ENCODE measurements around the gene ITCH. TPM values are rescaled to one million over a fixed set of nuclear protein-coding genes. Genes with fewer than 3 reads are reported as not detected.
A peak's percentile ranks its signal among the peaks of the same experiment; 100 is the strongest.
"Not testable (repeated sequence)": the region's sequence is repeated elsewhere in the genome, so short reads cannot be mapped to it uniquely, and the experiment has no call there.

ITCH gene
- total RNA-seq, 2 experiments from 2014 or later, result 42.3 to 45.2 TPM

DNA sequence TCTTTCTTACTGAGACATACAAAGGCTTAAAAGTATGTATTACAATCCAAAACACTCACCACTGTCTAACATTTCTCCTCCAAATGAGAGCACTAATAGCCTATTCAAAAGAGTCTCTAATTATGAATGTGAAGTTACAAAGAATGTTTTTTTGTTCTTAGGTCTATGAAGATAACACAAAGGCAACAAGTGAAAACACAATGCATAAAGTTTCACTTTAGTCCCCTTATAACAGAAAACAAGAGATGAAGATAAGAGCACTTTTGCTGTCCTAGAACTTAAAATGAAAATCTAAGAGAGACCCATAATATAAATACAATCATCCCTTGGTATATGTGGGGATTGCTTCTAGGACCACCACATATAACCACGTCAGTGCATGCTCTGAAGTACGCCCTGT, 25.6 kb downstream of the ITCH start:
- Mint-ChIP-seq H3K4me1 (ENCODE audit: low read depth) (peaks cover 36% of the 10 kb centered on the region), H3K4me3 (no peak overlapping the region), H3K27me3 (no peaks in the 10 kb centered on the region), H3K27ac (no peak overlapping the region), H3K9me3 (no peaks in the 10 kb centered on the region), H3K36me3 (peaks cover 19% of the 10 kb centered on the region)
- no peak for DNase-seq
- CTCF ChIA-PET, result interaction anchor here (0.6 kb wide), 1 partner anchor 45 kb away, joined by 5 read pairs; no protein-coding TSS in a partner anchor
- intact Hi-C loops (cut with micrococcal nuclease), result no loop called here
- POLR2A ChIA-PET, result no interaction called here

GRCh38 chr20:34389206-34389953, 26.3 kb downstream of the ITCH start:
- H3K4me3 Mint-ChIP-seq, result no peak overlapping the region
- ChIA-PET POLR2A (no interaction called here), CTCF (interaction anchor here (2.0 kb wide), 1 partner anchor 77 kb away, joined by 6 read pairs; no protein-coding TSS in a partner anchor)
- no peak for DNase-seq
- no peaks in the 10 kb centered on the region for H3K9me3 Mint-ChIP-seq
- no peaks in the 10 kb centered on the region for H3K27me3 Mint-ChIP-seq
- peaks cover 20% of the 10 kb centered on the region for H3K36me3 Mint-ChIP-seq
- H3K27ac Mint-ChIP-seq, result peak overlapping the region; percentile 38
- peaks cover 36% of the 10 kb centered on the region for H3K4me1 Mint-ChIP-seq (ENCODE audit: low read depth)
- intact Hi-C loops (cut with micrococcal nuclease), result no loop called here

DNA sequence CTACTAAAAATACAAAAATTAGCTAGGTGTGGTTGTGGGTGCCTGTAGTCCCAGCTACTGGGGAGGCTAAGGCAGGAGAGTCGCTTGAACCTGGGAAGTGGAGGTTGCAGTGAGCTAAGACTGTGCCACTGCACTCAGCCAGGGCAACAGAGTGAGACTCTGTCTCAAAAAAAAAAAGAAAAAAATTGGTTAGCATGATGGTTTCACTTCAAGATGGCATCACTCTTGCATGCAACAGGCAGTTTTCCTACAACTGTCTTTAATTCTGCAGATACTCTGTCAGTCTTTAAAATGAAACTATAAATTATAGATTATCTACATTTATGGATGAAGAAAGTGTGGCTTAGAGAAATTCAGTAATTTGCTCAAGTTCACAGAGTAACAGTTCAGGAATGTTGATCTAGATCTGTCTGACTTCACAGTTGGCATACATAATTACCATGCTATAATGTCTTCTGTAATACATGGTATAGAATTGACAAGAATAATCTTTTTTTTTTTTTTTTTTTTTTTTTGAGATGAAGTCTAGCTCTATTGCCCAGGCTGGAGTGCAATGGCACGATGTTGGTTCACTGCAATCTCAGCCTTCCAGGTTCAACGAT, 27.0 kb downstream of the ITCH start:
- H3K9me3 Mint-ChIP-seq, result no peaks in the 10 kb centered on the region
- peaks cover 23% of the 10 kb centered on the region for H3K36me3 Mint-ChIP-seq
- no peaks in the 10 kb centered on the region for H3K27me3 Mint-ChIP-seq
- no peak overlapping the region for H3K27ac Mint-ChIP-seq
- POLR2A ChIA-PET, result no interaction called here
- H3K4me1 Mint-ChIP-seq (ENCODE audit: low read depth), result peaks cover 36% of the 10 kb centered on the region
- intact Hi-C loops (cut with micrococcal nuclease), result no loop called here
- CTCF ChIA-PET, result interaction anchor here (2.0 kb wide), 1 partner anchor 77 kb away, joined by 6 read pairs; no protein-coding TSS in a partner anchor
- no peak overlapping the region for H3K4me3 Mint-ChIP-seq
- no peak for DNase-seq

DNA sequence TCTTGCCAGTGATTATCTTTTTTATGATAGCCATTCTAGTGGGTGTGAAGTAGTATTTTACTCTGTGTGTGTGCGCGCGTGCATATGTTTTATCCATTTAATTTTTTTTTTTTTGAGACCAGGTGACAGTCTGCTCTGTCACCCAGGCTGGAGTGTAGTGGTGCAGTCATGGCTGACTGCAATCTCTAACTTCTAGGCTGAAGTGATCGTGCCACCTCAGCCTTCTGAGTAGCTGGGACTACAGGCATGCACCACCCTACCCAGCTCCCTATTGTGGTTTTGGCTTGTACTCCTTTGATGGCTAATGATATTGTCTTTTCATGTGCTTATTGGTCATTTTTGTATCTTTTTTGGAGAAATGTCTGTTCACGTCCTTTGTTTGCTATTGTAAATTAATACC, 33.3 kb downstream of the ITCH start:
- Mint-ChIP-seq H3K36me3 (peaks cover 23% of the 10 kb centered on the region), H3K27ac (no peak overlapping the region)
- POLR2A ChIA-PET, result no interaction called here

GRCh38 chr20:34397096-34397495, 34.0 kb downstream of the ITCH start:
- no peak overlapping the region for H3K4me3 Mint-ChIP-seq
- peaks cover 20% of the 10 kb centered on the region for H3K4me1 Mint-ChIP-seq (ENCODE audit: low read depth)
- peak; percentile 14 for DNase-seq
- H3K9me3 Mint-ChIP-seq, result no peaks in the 10 kb centered on the region
- H3K27ac Mint-ChIP-seq, result no peak overlapping the region
- H3K27me3 Mint-ChIP-seq, result no peaks in the 10 kb centered on the region
- intact Hi-C loops (cut with micrococcal nuclease), result no loop called here
- ChIA-PET POLR2A (no interaction called here), CTCF (no interaction called here)
- peaks cover 23% of the 10 kb centered on the region for H3K36me3 Mint-ChIP-seq

More for the DNA sequence above, 33.3 kb downstream of the ITCH start:
- Mint-ChIP-seq H3K4me3 (no peak overlapping the region), H3K9me3 (no peaks in the 10 kb centered on the region), H3K4me1 (ENCODE audit: low read depth) (peaks cover 13% of the 10 kb centered on the region), H3K27me3 (no peaks in the 10 kb centered on the region)
- CTCF ChIA-PET, result no interaction called here
- intact Hi-C loops (cut with micrococcal nuclease), result no loop called here
- no peak for DNase-seq

DNA sequence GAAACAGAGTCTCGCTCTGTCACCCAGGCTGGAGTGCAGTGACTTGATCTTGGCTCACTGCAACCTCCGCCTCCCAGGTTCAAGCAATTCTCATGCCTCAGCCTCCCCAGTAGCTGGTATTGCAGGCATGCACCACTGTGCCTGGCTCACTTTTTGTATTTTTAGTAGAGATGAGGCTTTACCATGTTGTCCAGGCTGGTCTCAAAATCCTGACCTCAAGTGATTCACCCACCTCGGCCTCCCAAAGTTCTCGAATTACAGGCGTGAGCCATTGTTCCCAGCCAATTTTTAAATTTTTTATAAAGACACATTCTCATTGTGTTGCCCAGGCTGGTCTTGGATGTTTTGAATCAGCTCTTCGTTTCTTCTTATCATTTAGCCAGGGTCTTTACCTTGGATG, 37.7 kb downstream of the ITCH start:
- H3K4me1 Mint-ChIP-seq (ENCODE audit: low read depth), result peaks cover 45% of the 10 kb centered on the region

GRCh38 chr20:34401741-34402455, 38.8 kb downstream of the ITCH start:
- no peak overlapping the region for H3K27ac Mint-ChIP-seq
- H3K4me1 Mint-ChIP-seq (ENCODE audit: low read depth), result peaks cover 45% of the 10 kb centered on the region

More for the DNA sequence above, 37.7 kb downstream of the ITCH start:
- H3K27me3 Mint-ChIP-seq; intact Hi-C loops (cut with micrococcal nuclease); H3K4me3 Mint-ChIP-seq; DNase-seq; H3K9me3 Mint-ChIP-seq; H3K27ac Mint-ChIP-seq: not testable (repeated sequence)
- H3K36me3 Mint-ChIP-seq, result peaks cover 11% of the 10 kb centered on the region
- POLR2A ChIA-PET, result interaction anchor here (1.0 kb wide), 1 partner anchor 9 kb away, joined by 3 read pairs; no protein-coding TSS in a partner anchor
- CTCF ChIA-PET, result interaction anchor here (1.0 kb wide), 1 partner anchor 13 kb away, joined by 3 read pairs; no protein-coding TSS in a partner anchor

GRCh38 chr20:34402461-34402860, 39.4 kb downstream of the ITCH start:
- POLR2A ChIA-PET, result no interaction called here
- CTCF ChIA-PET, result interaction anchor here (1.0 to 2.1 kb wide), 3 partner anchors 84 to 367 kb away, joined by 3 to 4 read pairs (median 3); no protein-coding TSS in a partner anchor

More at GRCh38 chr20:34401741-34402455, 38.8 kb downstream of the ITCH start:
- H3K36me3 Mint-ChIP-seq, result peaks cover 10% of the 10 kb centered on the region
- intact Hi-C loops (cut with micrococcal nuclease), result no loop called here
- no peak overlapping the region for H3K4me3 Mint-ChIP-seq
- POLR2A ChIA-PET, result interaction anchor here (0.6 kb wide), 1 partner anchor 268 kb away, joined by 3 read pairs; no protein-coding TSS in a partner anchor
- no peaks in the 10 kb centered on the region for H3K27me3 Mint-ChIP-seq
- peak; percentile 54 for DNase-seq
- CTCF ChIA-PET, result interaction anchor here (1.0 to 2.1 kb wide), 3 partner anchors 14 to 89 kb away, joined by 3 to 4 read pairs (median 3); no protein-coding TSS in a partner anchor
- H3K9me3 Mint-ChIP-seq, result no peaks in the 10 kb centered on the region

DNA sequence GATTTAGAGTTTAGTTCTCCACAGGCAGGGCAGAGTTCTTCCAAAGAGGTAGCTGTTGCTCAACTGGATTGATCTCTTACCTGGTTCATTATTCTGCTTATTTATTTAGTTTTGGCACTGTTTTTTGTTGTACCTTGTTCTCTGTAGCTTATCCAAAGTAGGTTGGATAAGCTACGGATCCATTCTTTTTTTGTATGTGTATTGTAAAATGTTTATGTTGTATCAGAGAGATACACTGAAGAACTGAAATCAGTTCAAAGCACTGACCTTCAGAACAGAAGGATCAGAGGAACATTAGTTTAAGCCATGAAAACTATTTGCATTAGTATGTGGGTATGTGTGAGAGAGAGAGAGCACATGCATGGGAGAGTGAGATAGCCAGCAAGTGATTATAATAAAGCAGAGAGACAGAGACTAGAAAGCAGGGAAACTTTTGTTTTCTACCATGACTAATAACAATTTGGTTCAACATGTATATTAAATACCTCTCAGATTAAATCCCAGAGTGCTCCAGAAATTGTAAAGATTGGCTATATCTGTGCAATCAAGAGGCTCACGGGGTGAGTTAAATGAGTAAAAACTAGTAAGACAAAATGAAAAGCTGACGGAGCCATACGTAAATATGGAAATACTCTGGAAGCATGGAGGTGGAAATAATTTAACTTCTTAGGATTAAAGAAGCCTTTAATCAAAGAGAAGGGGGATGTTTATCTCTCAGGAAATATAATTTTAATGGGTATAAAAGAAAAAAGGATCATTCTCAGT, 40.2 kb downstream of the ITCH start:
- ChIA-PET POLR2A (no interaction called here), CTCF (interaction anchor here (1.0 to 2.1 kb wide), 2 partner anchors 91 to 366 kb away, joined by 3 to 4 read pairs; no protein-coding TSS in a partner anchor)
- Mint-ChIP-seq H3K36me3 (peaks cover 10% of the 10 kb centered on the region), H3K4me3 (no peak overlapping the region), H3K27me3 (no peaks in the 10 kb centered on the region), H3K27ac (no peak overlapping the region), H3K4me1 (ENCODE audit: low read depth) (peaks cover 45% of the 10 kb centered on the region), H3K9me3 (no peaks in the 10 kb centered on the region)
- intact Hi-C loops (cut with micrococcal nuclease), result no loop called here
- no peak for DNase-seq

More at GRCh38 chr20:34402461-34402860, 39.4 kb downstream of the ITCH start:
- intact Hi-C loops (cut with micrococcal nuclease), result no loop called here
- no peak for DNase-seq
- Mint-ChIP-seq H3K4me3 (no peak overlapping the region), H3K27ac (no peak overlapping the region), H3K27me3 (no peaks in the 10 kb centered on the region), H3K9me3 (no peaks in the 10 kb centered on the region), H3K4me1 (ENCODE audit: low read depth) (peaks cover 44% of the 10 kb centered on the region), H3K36me3 (peaks cover 9% of the 10 kb centered on the region)

DNA sequence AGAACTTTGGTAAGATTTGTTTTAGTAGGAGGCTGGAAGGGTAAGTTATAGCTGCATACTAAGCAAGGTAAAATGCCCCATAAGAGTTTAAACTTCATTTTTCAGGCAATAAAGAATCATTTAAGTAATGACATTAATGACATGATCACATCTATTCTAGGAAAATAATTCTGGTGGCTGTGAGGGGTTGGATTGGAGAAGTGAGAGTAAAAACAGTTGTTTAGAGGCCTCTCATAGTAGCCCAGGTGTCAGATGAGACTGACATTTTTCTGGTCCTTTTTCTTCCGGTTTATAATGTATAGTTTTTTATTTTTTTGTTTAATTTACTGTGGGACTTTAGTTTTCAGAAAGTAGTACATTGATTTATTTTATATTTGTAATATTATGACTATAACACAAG, 40.8 kb downstream of the ITCH start:
- ChIA-PET POLR2A (no interaction called here), CTCF (no interaction called here)
- Mint-ChIP-seq H3K9me3 (no peaks in the 10 kb centered on the region), H3K27me3 (no peaks in the 10 kb centered on the region), H3K4me3 (no peak overlapping the region), H3K4me1 (ENCODE audit: low read depth) (peaks cover 45% of the 10 kb centered on the region), H3K36me3 (peaks cover 9% of the 10 kb centered on the region), H3K27ac (no peak overlapping the region)
- no peak for DNase-seq
- intact Hi-C loops (cut with micrococcal nuclease), result no loop called here

DNA sequence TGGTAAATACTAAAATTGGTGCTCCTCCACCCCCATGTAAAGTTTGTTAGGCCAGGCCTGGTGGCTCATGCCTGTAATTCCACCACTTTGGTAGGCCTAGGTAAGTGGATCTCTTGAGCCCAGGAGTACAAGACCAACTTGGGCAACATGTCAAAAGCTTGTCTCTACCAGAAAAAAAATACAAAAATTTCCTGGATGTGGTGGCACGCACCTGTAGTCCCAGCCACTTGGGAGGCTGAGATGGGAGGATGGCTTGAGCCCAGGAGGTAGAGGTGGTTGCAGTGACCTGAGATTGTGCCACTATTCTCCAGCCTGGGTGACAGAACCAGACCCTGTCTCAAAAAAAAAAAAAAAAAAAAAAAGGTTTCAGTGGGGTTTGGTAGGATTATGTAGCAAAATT, 41.7 kb downstream of the ITCH start:
- ChIA-PET CTCF (interaction anchor here (0.9 to 2.1 kb wide), 2 partner anchors 34 to 92 kb away, joined by 3 to 11 read pairs; no protein-coding TSS in a partner anchor), POLR2A (interaction anchor here (1.0 kb wide), 1 partner anchor 41 kb away, joined by 3 read pairs; no protein-coding TSS in a partner anchor)
- no peak overlapping the region for H3K4me3 Mint-ChIP-seq
- no peaks in the 10 kb centered on the region for H3K27me3 Mint-ChIP-seq
- H3K4me1 Mint-ChIP-seq (ENCODE audit: low read depth), result peaks cover 45% of the 10 kb centered on the region
- peak overlapping the region; percentile 65 for H3K27ac Mint-ChIP-seq
- H3K36me3 Mint-ChIP-seq, result peaks cover 11% of the 10 kb centered on the region
- DNase-seq, result no peak
- no peaks in the 10 kb centered on the region for H3K9me3 Mint-ChIP-seq
- intact Hi-C loops (cut with micrococcal nuclease), result loop anchor here (5.0 kb wide), 1 partner anchor 38 kb away; no protein-coding TSS in a partner anchor
